ENCODE measurements around the gene CNOT3.
"Not testable (repeated sequence)": the region's sequence is repeated elsewhere in the genome, so short reads cannot be mapped to it uniquely, and the experiment has no call there.

Gene CNOT3

DNA sequence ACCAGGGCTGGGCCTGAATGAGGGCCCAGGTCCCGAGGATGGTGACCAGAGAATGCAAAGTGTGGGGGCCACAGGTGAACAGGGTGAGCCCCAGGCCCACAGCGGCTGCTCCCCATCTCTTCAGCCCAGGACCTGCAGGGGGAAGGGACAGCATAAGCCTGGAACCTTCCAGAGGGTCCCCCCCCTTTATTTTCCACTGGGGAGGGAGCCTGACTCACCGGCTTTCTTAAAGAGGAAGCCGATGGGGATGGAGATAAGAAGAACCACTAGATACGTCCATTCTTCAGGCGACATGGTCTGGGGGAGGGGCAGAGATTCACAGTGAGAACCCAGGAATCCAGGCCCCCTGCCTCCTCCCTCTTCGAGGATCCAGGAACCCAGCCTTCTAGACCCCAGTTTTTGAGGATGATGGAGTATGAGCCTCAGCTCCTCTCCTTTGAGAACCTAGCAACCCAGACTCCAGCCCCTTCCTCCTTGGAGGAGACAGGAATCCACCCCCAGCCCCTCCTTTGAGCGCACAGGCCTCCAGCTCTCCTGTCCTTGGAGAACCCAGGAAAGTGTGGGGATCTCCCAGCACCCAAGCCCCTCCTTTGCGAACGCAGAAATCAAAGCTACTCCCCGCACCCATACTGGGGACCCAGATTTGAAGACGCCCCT is 50.8 kb downstream of the CNOT3 start:
- peak; percentile 54 for DNase-seq (ENCODE audit: low read depth, low spot score)

DNA sequence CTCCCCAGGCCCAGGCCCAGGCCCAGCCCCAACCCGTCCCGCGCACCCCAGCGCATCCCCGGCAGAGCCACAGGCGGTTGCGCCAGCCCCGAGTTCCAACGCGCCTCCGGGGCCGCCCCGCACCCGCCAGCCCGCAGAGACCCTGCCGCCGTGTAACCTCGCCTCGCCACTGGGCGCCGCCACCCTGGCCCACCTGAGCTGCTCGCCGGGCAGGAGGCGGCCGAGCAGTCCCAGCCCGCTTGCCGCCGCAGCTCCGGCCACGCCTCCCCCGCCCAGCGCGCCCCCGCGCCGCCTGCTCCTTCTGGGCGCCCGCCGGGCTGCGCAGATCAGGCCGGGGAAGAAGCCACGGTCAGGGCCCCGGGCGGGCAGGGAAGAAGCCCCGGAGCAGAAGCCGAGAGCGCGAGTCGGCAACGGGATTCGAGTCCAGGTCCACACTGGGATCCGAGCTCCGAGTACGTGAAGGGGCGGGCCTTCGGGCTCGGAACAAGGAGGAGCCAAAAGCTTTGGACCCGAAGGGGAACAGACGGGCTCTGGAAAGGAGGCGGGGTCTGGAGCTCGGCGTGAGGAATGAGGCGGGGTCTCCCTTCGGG is 51.7 kb downstream of the CNOT3 start, which contains the start of gene MBOAT7:
MBOAT7 (minus strand) TSS at position 436 of the 590 bp plus-strand sequence. CDS start 1,072 bp downstream, outside the sequence.
- no peak for DNase-seq (ENCODE audit: low read depth, low spot score)
- peak within 1 kb of the TSS; percentile 65 for H3K4me3 ChIP-seq (ENCODE audit: low read length)

More for the DNA sequence above, 50.8 kb downstream of the CNOT3 start:
- peak overlapping the region; percentile 59 for H3K4me3 ChIP-seq (ENCODE audit: low read length)

DNA sequence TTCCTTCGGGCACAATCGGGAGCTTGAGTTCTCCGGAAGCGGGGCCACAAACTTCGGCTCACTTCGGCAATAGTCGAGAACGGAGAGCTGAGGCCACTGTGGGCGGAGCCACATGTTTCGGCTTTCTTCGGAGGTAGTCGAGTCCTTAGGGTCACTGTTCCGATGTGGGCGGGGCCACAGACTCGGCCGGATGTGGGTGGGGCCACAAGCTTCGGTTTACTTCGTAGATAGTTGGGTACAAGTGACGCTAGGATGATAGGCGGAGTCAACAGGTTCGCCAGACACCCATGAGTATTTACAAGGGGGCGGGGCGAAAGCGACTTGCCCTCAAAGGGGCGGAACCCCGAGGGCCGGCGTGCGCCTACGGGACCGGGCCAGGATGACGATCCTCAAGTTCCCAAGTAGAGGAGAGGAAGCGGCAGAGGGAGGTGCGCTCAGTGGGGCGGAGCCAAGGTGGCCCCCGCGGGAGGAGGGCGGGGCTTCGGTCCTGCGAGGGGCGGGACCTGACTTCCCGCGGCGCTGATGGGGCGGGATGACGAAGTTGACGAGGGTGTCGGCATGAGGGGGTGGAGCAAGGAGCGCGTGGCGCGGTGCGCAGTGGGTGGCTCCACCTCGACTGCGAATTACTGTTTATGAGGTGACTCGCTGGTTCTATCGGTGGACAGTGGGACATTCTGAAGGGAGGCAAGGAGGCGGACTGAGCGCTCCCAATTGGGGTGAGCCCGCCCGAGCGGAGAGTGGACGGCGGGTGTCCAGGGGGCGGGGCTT is 52.4 kb downstream of the CNOT3 start:
- peak; percentile 100 for DNase-seq (ENCODE audit: low read depth, low spot score)
- peak overlapping the region; percentile 65 for H3K4me3 ChIP-seq (ENCODE audit: low read length)

DNA sequence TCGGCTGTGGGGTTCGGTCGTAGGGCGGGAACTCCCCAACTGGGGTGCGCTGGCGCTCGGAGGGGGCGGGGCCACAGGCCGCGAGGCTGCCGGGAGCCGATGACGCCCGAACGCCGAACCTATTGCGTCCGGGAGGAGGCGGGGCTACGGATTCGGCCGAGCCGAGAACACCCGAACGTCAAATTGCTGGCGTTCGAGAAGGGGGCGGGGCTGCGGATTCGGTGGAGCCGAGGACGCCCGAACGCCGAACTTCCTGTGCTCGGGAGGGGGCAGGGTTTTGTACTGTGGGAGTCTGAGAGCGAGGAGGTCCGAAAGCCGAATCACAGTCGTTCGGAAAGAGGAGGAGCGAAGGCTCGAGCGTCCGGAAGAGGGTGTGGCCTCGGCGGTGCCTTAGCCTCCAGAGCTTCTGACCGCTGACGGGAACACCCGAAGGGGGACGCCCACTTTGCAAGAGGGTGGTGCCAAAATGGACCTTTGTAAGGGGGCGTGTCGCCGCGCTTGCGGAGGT is 53.0 kb downstream of the CNOT3 start:
- peak; percentile 99 for DNase-seq (ENCODE audit: low read depth, low spot score)
- H3K4me3 ChIP-seq (ENCODE audit: low read length) = peak overlapping the region; percentile 82

DNA sequence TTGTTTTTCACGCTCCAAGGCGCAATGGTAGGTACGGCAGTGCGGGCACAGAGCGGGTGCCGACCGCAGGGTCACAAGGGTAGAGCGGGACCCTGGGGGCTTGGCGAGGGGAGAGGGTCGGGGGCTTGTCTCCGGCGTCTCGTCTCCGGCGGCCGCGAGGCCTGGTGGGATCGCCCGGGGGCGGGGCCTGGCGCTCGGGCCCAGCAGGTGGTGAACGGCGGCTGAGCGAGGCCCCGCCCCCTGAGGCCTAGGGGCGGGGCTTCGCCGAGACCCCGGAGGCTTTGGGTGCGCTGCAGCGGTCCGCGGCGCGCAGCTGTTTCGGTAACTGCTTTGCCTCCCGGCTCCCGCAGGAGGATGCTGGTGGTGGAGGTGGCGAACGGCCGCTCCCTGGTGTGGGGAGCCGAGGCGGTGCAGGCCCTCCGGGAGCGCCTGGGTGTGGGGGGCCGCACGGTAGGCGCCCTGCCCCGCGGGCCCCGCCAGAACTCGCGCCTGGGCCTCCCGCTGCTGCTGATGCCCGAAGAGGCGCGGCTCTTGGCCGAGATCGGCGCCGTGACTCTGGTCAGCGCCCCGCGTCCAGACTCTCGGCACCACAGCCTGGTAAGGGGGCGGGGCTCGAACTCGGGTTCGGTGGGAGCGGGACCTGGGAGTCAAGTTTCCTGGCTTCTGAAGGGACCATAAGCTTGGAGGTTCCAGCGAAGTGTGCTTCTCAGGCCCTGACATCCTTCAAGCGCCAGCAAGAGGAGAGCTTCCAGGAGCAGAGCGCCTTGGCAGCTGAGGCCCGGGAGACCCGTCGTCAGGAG is 53.6 kb downstream of the CNOT3 start, which contains the start of gene TSEN34:
TSEN34 (plus strand) TSS at position 298 of the 800 bp plus-strand sequence; CDS start at position 355, 57 bp downstream.
- peak; percentile 82 for DNase-seq (ENCODE audit: low read depth, low spot score)
- H3K4me3 ChIP-seq (ENCODE audit: low read length) = peak within 1 kb of the TSS; percentile 82

DNA sequence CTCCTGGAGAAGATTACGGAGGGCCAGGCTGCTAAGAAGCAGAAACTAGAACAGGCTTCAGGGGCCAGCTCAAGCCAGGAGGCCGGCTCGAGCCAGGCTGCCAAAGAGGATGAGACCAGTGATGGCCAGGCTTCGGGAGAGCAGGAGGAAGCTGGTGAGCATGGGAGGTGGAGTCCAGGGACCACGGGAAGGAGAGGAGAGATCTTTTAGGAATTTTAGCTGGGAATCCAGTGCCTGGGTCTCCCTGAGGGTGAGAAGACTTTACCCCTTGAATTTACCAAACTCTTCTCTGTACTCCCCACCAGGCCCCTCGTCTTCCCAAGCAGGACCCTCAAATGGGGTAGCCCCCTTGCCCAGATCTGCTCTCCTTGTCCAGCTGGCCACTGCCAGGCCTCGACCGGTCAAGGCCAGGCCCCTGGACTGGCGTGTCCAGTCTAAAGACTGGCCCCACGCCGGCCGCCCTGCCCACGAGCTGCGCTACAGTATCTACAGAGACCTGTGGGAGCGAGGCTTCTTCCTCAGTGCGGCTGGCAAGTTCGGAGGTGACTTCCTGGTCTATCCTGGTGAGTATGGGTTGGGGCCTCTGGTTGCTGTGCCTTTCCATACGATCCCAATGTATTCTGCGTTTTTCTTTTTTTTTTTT is 54.4 kb downstream of the CNOT3 start:
- H3K4me3 ChIP-seq (ENCODE audit: low read length) = peak overlapping the region; percentile 82
- no peak for DNase-seq (ENCODE audit: low read depth, low spot score)

DNA sequence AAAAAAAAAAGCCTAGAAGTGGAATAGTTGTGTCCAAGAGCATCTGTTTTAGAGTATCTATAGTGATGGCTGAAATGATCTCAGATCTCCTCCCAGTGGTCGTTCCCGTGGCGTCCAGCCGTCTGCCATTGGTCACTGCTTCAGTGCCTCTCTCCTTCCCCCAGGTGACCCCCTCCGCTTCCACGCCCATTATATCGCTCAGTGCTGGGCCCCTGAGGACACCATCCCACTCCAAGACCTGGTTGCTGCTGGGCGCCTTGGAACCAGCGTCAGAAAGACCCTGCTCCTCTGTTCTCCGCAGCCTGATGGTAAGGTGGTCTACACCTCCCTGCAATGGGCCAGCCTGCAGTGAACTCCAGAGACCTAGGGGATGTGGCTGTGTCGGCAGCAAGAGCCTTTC is 55.4 kb downstream of the CNOT3 start:
- no peak overlapping the region for H3K4me3 ChIP-seq (ENCODE audit: low read length)
- DNase-seq (ENCODE audit: low read depth, low spot score) = no peak

DNA sequence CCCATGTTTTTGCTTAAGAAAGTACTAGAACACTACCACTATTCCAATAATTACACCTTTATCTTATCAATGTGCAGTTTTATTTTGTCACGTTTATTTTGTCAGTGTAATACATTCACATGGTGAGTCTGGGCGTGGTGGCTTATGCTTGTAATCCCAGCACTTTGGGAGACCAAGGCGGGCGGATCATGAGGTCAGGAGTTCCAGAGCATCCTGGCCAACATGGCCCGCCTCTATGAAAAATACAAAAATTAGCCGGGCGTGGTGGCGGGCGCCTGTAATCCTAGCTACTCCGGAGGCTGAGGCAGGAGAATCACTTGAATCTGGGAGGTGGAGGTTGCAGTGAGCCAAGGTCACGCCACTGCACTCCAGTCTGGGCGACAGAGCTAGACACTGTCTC is 56.9 kb downstream of the CNOT3 start:
- not testable (repeated sequence) for DNase-seq (ENCODE audit: low read depth, low spot score); H3K4me3 ChIP-seq (ENCODE audit: low read length)

DNA sequence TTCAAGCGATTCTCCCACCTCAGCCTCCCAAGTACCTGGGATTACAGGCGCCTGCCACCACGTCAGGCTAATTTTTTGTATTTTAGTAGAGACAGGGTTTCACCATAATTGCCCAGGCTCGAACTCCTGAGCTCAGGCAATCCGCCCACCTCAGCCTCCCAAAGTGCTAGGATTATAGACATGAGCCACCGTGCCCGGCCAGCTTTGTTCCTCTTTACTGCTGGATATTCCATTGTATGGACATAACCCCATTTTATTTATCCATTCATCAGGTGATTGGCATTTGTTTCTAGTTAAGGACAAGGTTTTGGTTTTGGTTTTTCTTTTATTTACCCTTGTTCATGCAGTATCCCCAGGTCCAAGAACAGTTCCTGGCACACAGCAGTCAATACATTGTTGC is 59.0 kb downstream of the CNOT3 start:
- H3K4me3 ChIP-seq (ENCODE audit: low read length) = no peak overlapping the region
- DNase-seq (ENCODE audit: low read depth, low spot score) = no peak

DNA sequence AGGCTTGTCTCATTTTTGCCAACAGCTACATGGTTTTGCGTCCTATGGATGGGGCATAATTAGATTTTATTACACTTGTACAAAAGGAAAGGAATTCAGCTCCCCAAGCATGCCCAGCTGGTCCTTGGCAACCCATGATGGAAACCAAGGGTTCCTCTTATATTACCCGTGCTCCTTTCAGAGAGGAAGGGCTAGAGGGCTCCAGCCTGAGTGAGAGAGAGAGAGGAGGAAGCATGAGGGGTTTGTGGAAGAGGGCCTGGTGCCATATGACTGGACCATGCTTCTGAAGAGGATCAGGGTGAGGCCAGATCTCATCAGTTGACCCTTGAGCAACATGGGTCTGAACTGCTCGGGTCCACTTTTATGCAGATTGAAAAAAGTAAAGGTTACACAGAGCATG is 59.6 kb downstream of the CNOT3 start:
- H3K4me3 ChIP-seq (ENCODE audit: low read length) = no peak overlapping the region

DNA sequence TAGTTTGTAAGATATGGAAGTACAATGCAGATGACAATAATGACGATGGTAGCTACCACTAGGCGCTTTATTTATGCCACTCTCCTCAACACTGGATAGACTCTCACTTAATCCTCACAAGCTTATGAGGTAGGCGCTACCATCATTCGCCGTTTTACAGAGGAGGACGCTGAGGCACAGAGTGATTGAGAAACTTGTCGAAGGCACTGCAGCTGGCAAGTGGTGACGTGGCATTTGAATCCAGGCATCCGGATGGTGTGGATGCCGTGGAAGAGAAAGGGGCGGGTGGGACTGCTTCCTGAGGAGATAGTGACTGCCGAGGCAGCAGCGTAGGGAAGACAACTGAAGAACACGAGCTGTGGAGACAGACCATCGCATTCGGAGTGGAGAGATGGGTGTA is 61.8 kb downstream of the CNOT3 start:
- H3K4me3 ChIP-seq (ENCODE audit: low read length) = no peak overlapping the region
- no peak for DNase-seq (ENCODE audit: low read depth, low spot score)

More for the DNA sequence above, 59.6 kb downstream of the CNOT3 start:
- no peak for DNase-seq (ENCODE audit: low read depth, low spot score)

DNA sequence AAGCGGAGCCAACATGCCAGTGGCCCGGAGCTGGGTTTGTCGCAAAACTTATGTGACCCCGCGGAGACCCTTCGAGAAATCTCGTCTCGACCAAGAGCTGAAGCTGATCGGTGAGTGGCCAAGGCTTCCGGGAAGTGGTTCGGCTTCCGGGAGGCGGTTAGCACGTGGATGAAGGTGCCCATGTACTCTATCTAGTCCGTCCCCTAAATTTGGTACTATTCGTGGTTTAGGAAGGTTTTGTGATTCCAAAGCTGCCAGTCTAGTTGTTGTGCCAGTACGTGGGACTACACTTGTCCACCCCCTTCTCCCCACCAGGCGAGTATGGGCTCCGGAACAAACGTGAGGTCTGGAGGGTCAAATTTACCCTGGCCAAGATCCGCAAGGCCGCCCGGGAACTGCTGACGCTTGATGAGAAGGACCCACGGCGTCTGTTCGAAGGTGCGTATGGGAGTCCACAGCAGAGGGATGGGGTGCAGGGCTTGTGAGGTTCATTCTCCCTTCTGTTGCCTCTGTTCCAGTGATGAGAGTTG is 63.7 kb downstream of the CNOT3 start:
- DNase-seq (ENCODE audit: low read depth, low spot score) = no peak
- peak overlapping the region; percentile 76 for H3K4me3 ChIP-seq (ENCODE audit: low read length)

DNA sequence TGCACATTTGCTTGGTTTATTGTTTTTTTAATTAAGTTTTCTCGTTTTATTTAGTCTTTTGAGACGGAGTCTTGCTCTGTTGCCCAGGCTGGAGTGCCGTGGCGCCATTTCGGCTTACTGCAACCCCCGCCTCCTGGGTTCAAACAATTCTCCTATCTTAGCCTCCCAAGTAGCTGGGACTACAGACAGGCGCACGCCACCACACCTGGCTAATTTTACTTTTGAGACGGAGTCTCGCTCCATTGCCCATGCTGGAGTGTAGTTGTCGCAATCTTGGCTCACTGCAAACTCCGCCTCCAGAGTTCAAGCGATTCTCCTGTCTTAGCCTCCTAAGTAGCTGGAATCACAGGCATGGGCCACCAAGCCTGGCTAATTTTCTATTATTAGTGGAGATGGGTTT is 64.4 kb downstream of the CNOT3 start:
- no peak for DNase-seq (ENCODE audit: low read depth, low spot score)
- peak overlapping the region; percentile 76 for H3K4me3 ChIP-seq (ENCODE audit: low read length)

DNA sequence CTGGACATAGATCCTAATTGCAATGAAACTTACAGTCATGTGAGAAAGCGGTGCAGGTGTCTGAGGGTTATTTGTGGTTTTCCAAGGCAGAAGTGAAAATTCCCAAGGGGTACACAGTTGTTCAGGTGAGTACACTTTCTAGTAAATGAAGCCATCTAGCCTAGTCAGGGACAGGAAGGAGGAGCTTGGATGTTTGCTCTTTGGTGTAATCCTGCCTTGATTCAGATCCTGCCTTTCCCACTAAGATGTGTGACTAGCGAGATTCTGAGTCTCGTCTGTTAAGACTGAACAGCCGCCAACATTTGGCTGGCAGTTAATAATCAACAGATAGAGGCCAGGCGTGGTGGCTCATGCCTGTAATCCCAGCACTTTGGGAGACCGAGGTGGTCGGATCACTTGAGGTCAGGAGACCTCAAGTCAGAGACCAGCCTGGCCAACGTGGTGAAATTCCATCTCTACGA is 65.6 kb downstream of the CNOT3 start:
- no peak overlapping the region for H3K4me3 ChIP-seq (ENCODE audit: low read length)
- DNase-seq (ENCODE audit: low read depth, low spot score) = no peak

DNA sequence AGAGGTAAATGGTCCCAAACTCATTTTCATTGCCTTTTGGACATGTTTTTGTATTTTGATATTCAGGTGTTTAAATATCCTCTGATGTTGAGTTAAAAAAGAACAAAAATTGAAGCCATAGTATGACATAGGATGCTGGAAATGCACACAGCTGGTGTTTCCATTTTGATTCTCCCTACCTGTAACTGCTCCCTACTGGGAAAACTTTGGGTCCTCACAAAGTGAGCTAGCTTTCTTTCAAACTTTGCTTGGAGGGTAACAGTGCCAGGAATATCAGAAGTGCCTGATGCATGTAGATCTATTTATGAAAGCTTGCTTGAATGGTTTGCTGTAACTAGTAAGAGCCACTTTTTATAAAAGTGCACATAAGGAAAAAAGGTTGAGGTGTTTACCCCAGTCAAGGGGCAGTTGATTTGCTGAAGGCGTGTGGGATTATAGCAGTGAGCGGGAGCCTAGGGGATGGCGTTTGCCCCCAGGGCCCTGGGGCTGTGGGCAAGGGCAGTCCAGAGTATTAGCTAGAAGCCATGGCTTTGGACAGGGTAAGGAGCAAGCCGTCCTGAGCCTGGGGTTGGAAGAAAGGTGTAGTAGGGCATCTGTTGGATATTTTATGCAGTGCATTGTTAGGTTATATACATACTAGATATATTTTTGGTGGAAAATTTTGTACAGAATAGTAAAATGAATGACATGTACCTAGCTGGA is 67.4 kb downstream of the CNOT3 start:
- DNase-seq (ENCODE audit: low read depth, low spot score) = no peak
- no peak overlapping the region for H3K4me3 ChIP-seq (ENCODE audit: low read length)
